Heart left ventricle (tissue), 13 donors: ENCODE data around the gene LRFN4.
"Not testable (repeated sequence)": the region's sequence is repeated elsewhere in the genome, so short reads cannot be mapped to it uniquely, and the experiment has no call there.

ENCODE experiments used
- POLR2A ChIP-seq, 2 donors: fragments of 450-650 bp; IDR thresholded peaks; one replicate each; pipeline ENCODE4 v1.6.1; 2017; ENCODE audit warnings: antibody characterized with exemption in 2 of 2, mild to moderate bottlenecking in 2 of 2, moderate library complexity in 2 of 2
- TF ChIP-seq, protein P1 (sequence below), 12 donors: fragments of 200-600 bp; sonication (generic) in 4 of 12; IDR thresholded peaks; one replicate each; pipeline versions ENCODE4 v1.5.0 to v1.8.0; 2018 to 2022; ENCODE audit warnings: antibody characterized with exemption in 12 of 12, mild to moderate bottlenecking in 5 of 12
- donor health status: ischemic (EF 13 %, LVEDD 7.1; RV severe dilation, severe dysfunction).
- donor health status: DM: no; HTN: yes; CAD: no.
- donor health status: DM: no; HTN: no; CAD: no.
- donor health status: ischemic (EF 25% LVEDD 6.9; RV normal size, moderate dysfunction).
- donor health status: ischemic (EF 25% LVEDD 5.7; RV mildly dilated, moderate dysfunction).
- donor health status: ischemic (EF 35%, LVEDD 5.7; RV mildly dilated, moderate dysfunction).
- donor health status: nonischemic (EF 11% LVEDD 7.7; RV severe dilation, severe dysfunction).
- donor health status: DM: yes; HTN: yes; CAD: no.
- donor health status: PGD.
- donor health status: ischemic (EF 29% LVEDD 5.4; RV normal size, mild dysfunction).
- donor health status: nonischemic (EF 23%, LVEDD 6.1; RV moderate dilation, normal function).

- TF ChIP-seq, protein P1, sequence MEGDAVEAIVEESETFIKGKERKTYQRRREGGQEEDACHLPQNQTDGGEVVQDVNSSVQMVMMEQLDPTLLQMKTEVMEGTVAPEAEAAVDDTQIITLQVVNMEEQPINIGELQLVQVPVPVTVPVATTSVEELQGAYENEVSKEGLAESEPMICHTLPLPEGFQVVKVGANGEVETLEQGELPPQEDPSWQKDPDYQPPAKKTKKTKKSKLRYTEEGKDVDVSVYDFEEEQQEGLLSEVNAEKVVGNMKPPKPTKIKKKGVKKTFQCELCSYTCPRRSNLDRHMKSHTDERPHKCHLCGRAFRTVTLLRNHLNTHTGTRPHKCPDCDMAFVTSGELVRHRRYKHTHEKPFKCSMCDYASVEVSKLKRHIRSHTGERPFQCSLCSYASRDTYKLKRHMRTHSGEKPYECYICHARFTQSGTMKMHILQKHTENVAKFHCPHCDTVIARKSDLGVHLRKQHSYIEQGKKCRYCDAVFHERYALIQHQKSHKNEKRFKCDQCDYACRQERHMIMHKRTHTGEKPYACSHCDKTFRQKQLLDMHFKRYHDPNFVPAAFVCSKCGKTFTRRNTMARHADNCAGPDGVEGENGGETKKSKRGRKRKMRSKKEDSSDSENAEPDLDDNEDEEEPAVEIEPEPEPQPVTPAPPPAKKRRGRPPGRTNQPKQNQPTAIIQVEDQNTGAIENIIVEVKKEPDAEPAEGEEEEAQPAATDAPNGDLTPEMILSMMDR (IDR thresholded peaks at IDR 0.05) = not testable (repeated sequence)
- not testable (repeated sequence) for TF ChIP-seq POLR2A (IDR thresholded peaks at IDR 0.05)
Observed at GRCh38 chr11:66824573-66824972, 32.3 kb upstream of the LRFN4 start.
